ENCODE data around the gene ANKS1B.
"Not testable (repeated sequence)": the region's sequence is repeated elsewhere in the genome, so short reads cannot be mapped to it uniquely, and the experiment has no call there.

ANKS1B gene

DNA sequence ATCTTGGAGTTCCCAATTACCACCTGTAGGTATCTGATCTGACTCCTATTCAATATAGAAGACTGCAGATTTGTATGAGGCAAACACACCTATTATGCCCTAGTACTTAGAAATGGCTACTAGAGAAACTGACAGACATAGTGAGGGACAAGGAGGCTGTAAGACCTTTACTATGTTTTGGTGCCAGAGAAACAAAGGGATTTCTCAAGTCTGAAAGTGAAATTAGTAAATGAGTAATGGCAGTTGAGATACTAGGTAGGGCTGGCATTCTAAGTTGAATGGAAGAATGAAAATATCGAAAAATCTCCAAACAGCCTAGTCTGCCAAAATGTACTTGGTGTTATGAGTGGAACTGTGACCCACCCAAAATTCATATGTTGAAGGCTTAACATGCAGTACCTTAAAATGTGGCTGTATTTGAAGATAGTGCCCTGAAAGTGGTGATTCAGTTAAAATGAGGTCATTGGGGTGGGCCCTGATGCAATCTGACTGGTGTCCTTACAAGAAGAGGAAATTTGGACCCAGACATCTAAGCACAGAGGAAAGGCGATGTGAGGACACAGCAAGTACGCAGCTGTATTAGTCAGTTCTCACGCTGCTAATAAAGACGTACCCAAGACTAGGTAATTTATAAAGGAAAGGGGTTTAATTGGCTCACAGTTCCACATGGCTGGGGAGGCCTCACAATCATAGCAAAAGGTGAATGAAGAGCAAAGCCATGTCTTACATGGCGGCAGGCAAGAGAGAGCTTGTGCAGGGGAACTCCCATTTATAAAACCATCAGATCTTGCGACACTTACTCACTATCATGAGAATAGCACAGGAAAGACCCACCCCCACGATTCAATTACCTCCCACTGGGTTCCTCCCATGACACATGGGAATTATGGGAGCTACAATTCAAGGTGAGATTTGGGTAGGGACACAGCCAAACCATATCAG, 1212.7 kb downstream of the ANKS1B start:
- no peak overlapping the region for H3K27ac ChIP-seq
- TF ChIP-seq, protein P1, sequence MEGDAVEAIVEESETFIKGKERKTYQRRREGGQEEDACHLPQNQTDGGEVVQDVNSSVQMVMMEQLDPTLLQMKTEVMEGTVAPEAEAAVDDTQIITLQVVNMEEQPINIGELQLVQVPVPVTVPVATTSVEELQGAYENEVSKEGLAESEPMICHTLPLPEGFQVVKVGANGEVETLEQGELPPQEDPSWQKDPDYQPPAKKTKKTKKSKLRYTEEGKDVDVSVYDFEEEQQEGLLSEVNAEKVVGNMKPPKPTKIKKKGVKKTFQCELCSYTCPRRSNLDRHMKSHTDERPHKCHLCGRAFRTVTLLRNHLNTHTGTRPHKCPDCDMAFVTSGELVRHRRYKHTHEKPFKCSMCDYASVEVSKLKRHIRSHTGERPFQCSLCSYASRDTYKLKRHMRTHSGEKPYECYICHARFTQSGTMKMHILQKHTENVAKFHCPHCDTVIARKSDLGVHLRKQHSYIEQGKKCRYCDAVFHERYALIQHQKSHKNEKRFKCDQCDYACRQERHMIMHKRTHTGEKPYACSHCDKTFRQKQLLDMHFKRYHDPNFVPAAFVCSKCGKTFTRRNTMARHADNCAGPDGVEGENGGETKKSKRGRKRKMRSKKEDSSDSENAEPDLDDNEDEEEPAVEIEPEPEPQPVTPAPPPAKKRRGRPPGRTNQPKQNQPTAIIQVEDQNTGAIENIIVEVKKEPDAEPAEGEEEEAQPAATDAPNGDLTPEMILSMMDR (conservative IDR thresholded peaks at IDR 0.05), result no peak

DNA sequence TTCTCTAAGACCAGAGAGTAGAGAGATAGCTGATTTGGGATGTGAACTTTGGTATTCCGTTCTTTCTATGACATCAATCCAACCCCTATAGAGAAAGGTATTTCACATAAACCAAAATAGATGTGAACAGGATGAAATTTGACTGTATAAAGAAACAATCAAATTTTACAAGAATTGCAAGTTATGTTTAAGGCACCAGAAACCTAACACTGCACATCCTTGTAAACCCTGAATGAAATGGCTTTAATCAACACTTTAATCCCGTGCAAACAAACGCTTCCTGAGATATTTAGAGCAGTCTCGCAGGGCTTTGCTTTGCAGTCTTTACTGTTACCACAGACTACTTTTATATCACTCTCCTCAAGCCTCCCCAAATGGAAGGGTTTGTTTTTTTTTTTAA, 1214.5 kb downstream of the ANKS1B start:
- TF ChIP-seq, protein P1 (conservative IDR thresholded peaks at IDR 0.05), result no peak
- H3K27ac ChIP-seq, result peak overlapping the region; percentile 29

DNA sequence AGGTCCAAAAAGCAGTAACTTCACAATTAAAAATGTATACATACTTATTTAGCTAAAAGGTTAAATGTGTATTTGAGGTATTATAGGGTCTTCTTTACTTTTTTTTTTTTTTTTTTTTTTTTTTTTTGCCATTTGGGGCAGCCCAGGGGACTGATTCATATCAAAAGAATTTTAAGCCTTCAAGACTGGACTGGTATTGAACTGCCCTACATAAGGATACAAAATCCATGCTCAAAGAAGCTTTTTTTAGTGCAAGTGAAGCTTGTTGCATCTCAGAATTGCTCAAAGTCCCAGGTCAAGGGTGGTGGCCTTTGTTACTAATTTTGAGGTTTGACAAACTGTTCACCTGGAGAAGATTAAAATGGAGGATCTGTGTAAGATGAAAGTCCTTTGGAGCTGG, 1215.7 kb downstream of the ANKS1B start:
- H3K27ac ChIP-seq, result no peak overlapping the region
- TF ChIP-seq, protein P1 (conservative IDR thresholded peaks at IDR 0.05), result no peak

DNA sequence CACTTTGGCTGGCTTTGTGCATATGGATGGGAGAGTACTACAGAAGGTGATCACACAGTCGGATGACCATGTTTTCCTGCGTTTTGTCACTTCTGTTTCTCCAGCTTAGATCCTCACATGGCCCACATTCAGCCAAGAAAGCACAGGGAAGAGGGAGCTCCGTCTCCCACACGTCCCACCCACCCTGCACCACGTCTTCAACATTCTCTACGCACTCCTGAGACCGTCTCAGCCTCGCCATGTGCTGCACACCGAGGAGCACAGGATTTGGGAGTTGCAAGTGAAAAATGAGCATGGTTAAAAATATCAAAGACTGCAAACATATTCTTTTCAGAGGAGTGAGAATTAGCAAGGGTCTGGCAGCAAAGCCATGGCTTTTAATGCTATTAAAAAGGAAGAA, 1217.5 kb downstream of the ANKS1B start:
- H3K27ac ChIP-seq, result no peak overlapping the region
- TF ChIP-seq, protein P1 (conservative IDR thresholded peaks at IDR 0.05), result no peak

DNA sequence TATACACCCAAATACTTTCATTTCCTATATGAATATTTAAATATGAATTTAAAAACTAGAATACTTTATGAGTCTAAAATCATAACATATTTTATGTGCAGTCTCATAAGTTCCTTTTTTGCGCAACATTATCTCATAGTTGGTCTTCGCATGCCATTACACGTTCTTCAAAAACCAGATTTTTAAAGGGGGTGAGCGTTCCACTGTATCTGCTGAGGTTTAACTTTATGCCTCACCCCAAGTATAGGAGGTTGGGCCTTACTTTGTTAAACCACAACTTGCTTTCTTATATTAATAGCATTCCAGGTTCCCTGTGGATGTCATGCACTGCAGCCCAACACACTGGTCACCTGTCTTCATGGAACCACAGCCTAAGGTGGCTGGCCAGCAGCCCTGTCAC, 1221.1 kb downstream of the ANKS1B start:
- TF ChIP-seq, protein P1 (conservative IDR thresholded peaks at IDR 0.05), result no peak
- no peak overlapping the region for H3K27ac ChIP-seq

DNA sequence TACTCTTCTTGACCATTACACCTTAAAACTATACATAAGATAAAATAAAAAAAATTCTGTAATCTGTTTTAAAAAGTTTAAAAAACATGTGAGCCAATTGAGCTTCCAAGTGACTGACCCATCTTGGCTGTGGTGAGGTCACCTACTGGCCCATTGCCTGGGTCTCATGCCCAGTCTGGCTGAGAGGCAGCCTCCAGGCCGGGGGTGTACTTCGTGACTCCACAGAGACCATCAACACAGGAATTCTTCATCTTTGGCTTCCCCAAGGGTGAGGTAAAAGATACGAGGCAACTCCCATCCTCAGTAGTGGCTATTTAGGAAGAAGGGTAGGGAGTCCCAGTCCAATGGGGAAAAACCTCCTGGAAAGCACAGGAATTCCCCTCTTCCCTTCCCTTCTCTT, 1226.4 kb downstream of the ANKS1B start:
- TF ChIP-seq, protein P1 (conservative IDR thresholded peaks at IDR 0.05), result no peak
- no peak overlapping the region for H3K27ac ChIP-seq

DNA sequence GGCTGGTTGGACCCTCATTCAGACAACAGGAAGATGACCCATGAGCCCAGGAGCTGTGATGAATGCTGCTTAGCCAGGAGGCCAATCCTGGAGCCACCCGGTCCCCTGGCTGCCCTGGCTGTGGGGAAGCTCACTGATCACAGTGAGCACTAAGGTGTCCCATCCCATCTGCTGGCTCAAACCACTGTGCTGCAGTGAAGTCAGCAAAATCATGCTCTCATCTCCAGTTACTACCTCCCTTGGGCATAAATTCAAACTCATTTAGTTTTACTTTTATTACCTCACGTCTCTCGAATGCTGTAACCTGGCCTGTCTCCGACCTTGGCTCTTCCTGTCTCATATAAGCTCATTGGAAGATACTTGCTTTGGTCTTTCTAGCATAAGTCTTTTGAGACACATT, 1227.3 kb downstream of the ANKS1B start:
- no peak overlapping the region for H3K27ac ChIP-seq
- TF ChIP-seq, protein P1 (conservative IDR thresholded peaks at IDR 0.05), result no peak

DNA sequence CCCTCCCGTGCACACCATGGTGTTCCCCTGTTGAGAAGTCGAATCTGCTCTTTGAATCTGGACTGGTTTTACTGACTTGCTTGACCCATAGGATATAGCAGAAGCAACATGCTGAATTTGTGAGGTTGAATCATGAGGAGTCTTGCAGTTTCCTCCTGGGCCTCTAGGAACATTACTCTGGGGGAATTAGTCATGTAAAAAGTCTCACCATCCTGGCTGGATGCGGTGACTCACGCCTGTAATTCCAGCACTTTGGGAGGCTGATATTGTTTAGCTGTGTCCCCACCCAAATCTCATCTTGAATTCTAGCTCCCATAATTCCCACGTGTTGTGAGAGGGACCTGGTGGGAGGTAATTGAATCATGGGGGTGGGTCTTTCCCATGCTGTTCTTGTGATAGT, 1228.9 kb downstream of the ANKS1B start:
- not testable (repeated sequence) for H3K27ac ChIP-seq

Data from VCaP (cell line).